K562 (cell line): Measurements from ENCODE around the gene HMGCL. TPM values are rescaled to one million over a fixed set of nuclear protein-coding genes. Genes with fewer than 3 reads are reported as not detected.

Source experiments
- ARID1B ChIP-seq: fragments of 450-650 bp; IDR thresholded peaks from 2 replicates; pipeline ENCODE4 v1.6.1; 2016; ENCODE audit warnings: antibody characterized with exemption, mild to moderate bottlenecking, inconsistent platforms
- CTCF ChIP-seq, 3 experiments: IDR thresholded peaks in 2 of 3; conservative IDR thresholded peaks in 1 of 3; 2 replicates each; pipeline ENCODE4 v1.5.1; 2011 to 2012; ENCODE audit warnings: low read length in 3 of 3, mild to moderate bottlenecking in 3 of 3, control low read depth in 2 of 3, improper control_type of control experiment in 1 of 3, inconsistent platforms in 1 of 3, low read depth in 1 of 3, mixed read lengths in 1 of 3, moderate library complexity in 1 of 3; ENCODE audit not compliant: insufficient read depth in 2 of 3
- ELF1 ChIP-seq: fragments of 200-800 bp; sonication (Bioruptor generic); IDR thresholded peaks from 2 replicates; pipeline ENCODE4 v1.6.1; 2016; ENCODE audit warnings: missing genetic modification characterization, missing compliant biosample characterization
- JUN ChIP-seq, 2 experiments: sonication (generic) in 1 of 2; formaldehyde crosslinking in 1 of 2; IDR thresholded peaks; 2 replicates each; pipeline versions ENCODE4 v1.6.1 to v1.8.0; 2012 to 2022; ENCODE audit warnings: borderline replicate concordance in 2 of 2, mild to moderate bottlenecking in 2 of 2, improper control_type of control experiment in 1 of 2, low read depth in 1 of 2, low read length in 1 of 2, missing genetic modification reagents in 1 of 2
- KLF16 ChIP-seq: IDR thresholded peaks from 2 replicates; pipeline ENCODE4 v1.6.1; 2016; ENCODE audit warnings: antibody characterized with exemption
- MAZ ChIP-seq, 2 experiments: fragments of 450-650 bp in 1 of 2; sonication (generic) in 1 of 2; formaldehyde crosslinking; IDR thresholded peaks in 1 of 2; conservative IDR thresholded peaks in 1 of 2; 2 replicates each; pipeline versions ENCODE4 v1.4.0 to v1.5.0; 2020; ENCODE audit warnings: mild to moderate bottlenecking in 1 of 2, missing genetic modification reagents in 1 of 2
- MEIS2 ChIP-seq: fragments of 450-650 bp; IDR thresholded peaks from 2 replicates; pipeline ENCODE4 v1.6.1; 2014; ENCODE audit warnings: mild to moderate bottlenecking; ENCODE audit not compliant: partially characterized antibody
- NFIC ChIP-seq: fragments of 450-650 bp; IDR thresholded peaks from 2 replicates; pipeline ENCODE4 v1.6.1; 2017; ENCODE audit warnings: mild to moderate bottlenecking, inconsistent platforms
- PYGO2 ChIP-seq: fragments of 450-650 bp; IDR thresholded peaks from 2 replicates; pipeline ENCODE4 v1.6.1; 2016; ENCODE audit warnings: mild to moderate bottlenecking, missing genetic modification characterization, moderate library complexity, missing compliant biosample characterization
- RCOR1 ChIP-seq, 2 experiments: IDR thresholded peaks; 2 replicates each; pipeline ENCODE4 v1.6.1; 2012; ENCODE audit warnings: low read depth in 2 of 2, low read length in 2 of 2, borderline replicate concordance in 1 of 2, improper control_type of control experiment in 1 of 2
- SMARCA4 ChIP-seq: fragments of 450-650 bp; IDR thresholded peaks from 2 replicates; pipeline ENCODE4 v1.6.1; 2016
- ZNF384 ChIP-seq: IDR thresholded peaks from 2 replicates; pipeline ENCODE4 v1.6.1; 2012; ENCODE audit warnings: low read depth, low read length, improper control_type of control experiment
- ZNF407 ChIP-seq: fragments of 450-650 bp; IDR thresholded peaks from 2 replicates; pipeline ENCODE4 v1.6.1; 2016; ENCODE audit warnings: low read depth
- ZNF639 ChIP-seq, 2 experiments: fragments of 200-800 bp in 1 of 2; sonication (Bioruptor generic) in 1 of 2; sonication (generic) in 1 of 2; formaldehyde crosslinking in 1 of 2; IDR thresholded peaks in 1 of 2; conservative IDR thresholded peaks in 1 of 2; 2 replicates each; pipeline versions ENCODE4 v1.5.0 to v1.6.1; 2016 to 2020; ENCODE audit warnings: missing compliant biosample characterization in 1 of 2, missing genetic modification characterization in 1 of 2, missing genetic modification reagents in 1 of 2
- ZNF696 ChIP-seq: fragments of 250-450 bp; sonication (Bioruptor Pico); conservative IDR thresholded peaks from 2 replicates; pipeline ENCODE4 v1.4.0; 2020; ENCODE audit warnings: mild to moderate bottlenecking, moderate library complexity
- polyA plus RNA-seq, 8 experiments: library from polyadenylated mRNA; depleted of rRNA in 4 of 8; stranded (reverse) in 5 of 8; unstranded in 3 of 8; fragments of >200 nt; fragmentation: Nextera tagmentation in 2 of 8; fragmentation: Illumina TruSeq in 1 of 8; extraction: Ambion mirVana in 2 of 8; extraction: Trizol in 1 of 8; gene quantifications; 2 replicates each; pipeline versions ENCODE4 v1.2.1 to v1.2.3, GENCODE V29; 2011 to 2014; ENCODE audit warnings: inconsistent platforms in 1 of 8, missing spikeins in 1 of 8
- total RNA-seq, 7 experiments: library from RNA; depleted of rRNA in 6 of 7; stranded (reverse); fragments of >200 nt in 6 of 7; fragmentation: Illumina TruSeq in 2 of 7; extraction: Trizol in 2 of 7; gene quantifications; 2 replicates each; pipeline versions ENCODE4 v1.2.1 to v1.2.3, GENCODE V29; 2011 to 2021; ENCODE audit warnings: low replicate concordance in 1 of 7

The HMGCL gene
- total and polyA plus RNA-seq, 9 of the 15 experiments (the other 6 are each of a cell fraction or from before 2014, with no cell fraction given): 18.0 to 82.2 (median 24.2) TPM

GRCh38 chr1:23810818-23811540, 14.2 kb downstream of the HMGCL start (continued):
- TF ChIP-seq CTCF (IDR thresholded peaks at IDR 0.05 in 2 of 3, conservative IDR thresholded peaks at IDR 0.05 in 1 of 3; ENCODE audit: insufficient read depth in 2 of 3, low read depth in 1 of 3, low read length in 3 of 3): peak; percentile 94 to 97 (median 95)
- TF ChIP-seq ELF1 (tag): peak; percentile 65; the same call in 1 of the 2 replicates
- 0 out of 4 replicates have a peak, but pooled peaks of 1 of the 2 experiments have one; percentile 27 for TF ChIP-seq MAZ (CRISPR knock-in tag; conservative IDR thresholded peaks at IDR 0.05 in 1 of 2, IDR thresholded peaks at IDR 0.05 in 1 of 2)
- peak; percentile 70 for TF ChIP-seq SMARCA4
- TF ChIP-seq ZNF384: no peak
- peak in 1 of 2 experiments; percentile 60; a peak in 1 of 4 replicates for TF ChIP-seq RCOR1 (IDR thresholded peaks at IDR 0.05; ENCODE audit: borderline replicate concordance in 1 of 2, low read depth in 2 of 2, low read length in 2 of 2)
- 0 out of 2 replicates have a peak, but pooled peaks have one; percentile 11 for TF ChIP-seq ZNF407
- TF ChIP-seq ZNF696 (CRISPR knock-in tag): no peak
- TF ChIP-seq ZNF639 (CRISPR knock-in tag; conservative IDR thresholded peaks at IDR 0.05 in 1 of 2, IDR thresholded peaks at IDR 0.05 in 1 of 2): no peak
- TF ChIP-seq PYGO2 (tag): no peak
- TF ChIP-seq ARID1B: peak; percentile 36
- TF ChIP-seq KLF16: peak; percentile 64
- TF ChIP-seq JUN (IDR thresholded peaks at IDR 0.05; ENCODE audit: borderline replicate concordance, low read depth, low read length): no peak
- TF ChIP-seq JUN (CRISPR knock-in tag; IDR thresholded peaks at IDR 0.05; ENCODE audit: borderline replicate concordance): no peak
- peak; percentile 13 for TF ChIP-seq MEIS2
- peak; percentile 17; the same call in 1 of the 2 replicates for TF ChIP-seq NFIC
